Neuron (in vitro differentiated cells): ENCODE data around the gene MBNL1.

ENCODE experiments used
- H2AFZ ChIP-seq: one replicate; pipeline ENCODE4 v1.6.1; 2013; ENCODE audit warnings: low read depth, mild to moderate bottlenecking, inconsistent platforms, low read length, moderate library complexity
- H3K27me3 ChIP-seq: one replicate; pipeline ENCODE4 v1.6.1; 2013; ENCODE audit warnings: low read length; ENCODE audit not compliant: insufficient read depth
- H3K36me3 ChIP-seq: one replicate; pipeline ENCODE4 v1.6.1; 2013; ENCODE audit warnings: low read length; ENCODE audit not compliant: insufficient read depth
- H3K4me1 ChIP-seq: one replicate; pipeline ENCODE4 v1.6.1; 2013; ENCODE audit warnings: low read length; ENCODE audit not compliant: insufficient read depth
- H3K4me3 ChIP-seq: 2 replicates; pipeline ENCODE4 v1.5.1; 2013; ENCODE audit warnings: mild to moderate bottlenecking, low read length, moderate library complexity
- H3K9me3 ChIP-seq: one replicate; pipeline ENCODE4 v1.6.1; 2013; ENCODE audit warnings: low read length

MBNL1 gene

GRCh38 chr3:152381881-152382295 lies 113.2 kb downstream of the MBNL1 start:
- H3K4me3 ChIP-seq: no peak overlapping the region
- no peak overlapping the region for H2AFZ ChIP-seq
- H3K36me3 ChIP-seq: no peaks in the 10 kb centered on the region
- no peaks in the 10 kb centered on the region for H3K27me3 ChIP-seq
- H3K9me3 ChIP-seq: peaks cover 3% of the 10 kb centered on the region
- H3K4me1 ChIP-seq: peaks cover 10% of the 10 kb centered on the region

GRCh38 chr3:152382312-152383135 lies 113.8 kb downstream of the MBNL1 start:
- Histone ChIP-seq H3K36me3 (no peaks in the 10 kb centered on the region), H3K9me3 (peaks cover 3% of the 10 kb centered on the region), H3K4me3 (no peak overlapping the region), H2AFZ (no peak overlapping the region), H3K27me3 (no peaks in the 10 kb centered on the region), H3K4me1 (peaks cover 10% of the 10 kb centered on the region)

GRCh38 chr3:152383136-152383606 lies 114.4 kb downstream of the MBNL1 start:
- peaks cover 10% of the 10 kb centered on the region for H3K4me1 ChIP-seq
- no peaks in the 10 kb centered on the region for H3K27me3 ChIP-seq
- no peak overlapping the region for H3K4me3 ChIP-seq

GRCh38 chr3:152384412-152384811 lies 115.7 kb downstream of the MBNL1 start:
- Histone ChIP-seq H3K27me3 (no peaks in the 10 kb centered on the region), H2AFZ (no peak overlapping the region), H3K36me3 (no peaks in the 10 kb centered on the region), H3K9me3 (no peaks in the 10 kb centered on the region), H3K4me1 (peaks cover 10% of the 10 kb centered on the region), H3K4me3 (no peak overlapping the region)

More at GRCh38 chr3:152383136-152383606, 114.4 kb downstream of the MBNL1 start:
- no peaks in the 10 kb centered on the region for H3K36me3 ChIP-seq
- no peak overlapping the region for H2AFZ ChIP-seq
- H3K9me3 ChIP-seq: no peaks in the 10 kb centered on the region

- Histone ChIP-seq H3K4me3 (no peak overlapping the region), H2AFZ (no peak overlapping the region), H3K27me3 (no peaks in the 10 kb centered on the region), H3K4me1 (peaks cover 12% of the 10 kb centered on the region), H3K36me3 (no peaks in the 10 kb centered on the region), H3K9me3 (no peaks in the 10 kb centered on the region)
These were observed 117.0 kb downstream of the MBNL1 start for GRCh38 chr3:152385761-152386160.

GRCh38 chr3:152386208-152386607 lies 117.5 kb downstream of the MBNL1 start:
- Histone ChIP-seq H3K4me1 (peaks cover 17% of the 10 kb centered on the region), H3K27me3 (no peaks in the 10 kb centered on the region), H3K36me3 (no peaks in the 10 kb centered on the region), H3K9me3 (no peaks in the 10 kb centered on the region), H3K4me3 (no peak overlapping the region), H2AFZ (no peak overlapping the region)

- Histone ChIP-seq H3K36me3 (no peaks in the 10 kb centered on the region), H3K4me1 (peaks cover 27% of the 10 kb centered on the region), H2AFZ (no peak overlapping the region), H3K27me3 (no peaks in the 10 kb centered on the region), H3K9me3 (no peaks in the 10 kb centered on the region), H3K4me3 (no peak overlapping the region)
These were observed 119.9 kb downstream of the MBNL1 start for GRCh38 chr3:152388631-152389030.

- Histone ChIP-seq H3K36me3 (no peaks in the 10 kb centered on the region), H3K9me3 (no peaks in the 10 kb centered on the region), H3K4me3 (no peak overlapping the region), H3K4me1 (peaks cover 27% of the 10 kb centered on the region), H3K27me3 (no peaks in the 10 kb centered on the region), H2AFZ (no peak overlapping the region)
These were observed 120.7 kb downstream of the MBNL1 start for GRCh38 chr3:152389316-152389934.

- H3K9me3 ChIP-seq: no peaks in the 10 kb centered on the region
- H3K4me1 ChIP-seq: peaks cover 27% of the 10 kb centered on the region
- no peak overlapping the region for H3K4me3 ChIP-seq
- no peaks in the 10 kb centered on the region for H3K36me3 ChIP-seq
- H3K27me3 ChIP-seq: no peaks in the 10 kb centered on the region
- no peak overlapping the region for H2AFZ ChIP-seq
These were observed 121.9 kb downstream of the MBNL1 start for GRCh38 chr3:152390647-152391046.

- Histone ChIP-seq H3K36me3 (no peaks in the 10 kb centered on the region), H2AFZ (no peak overlapping the region), H3K27me3 (no peaks in the 10 kb centered on the region), H3K4me3 (no peak overlapping the region), H3K4me1 (peaks cover 27% of the 10 kb centered on the region), H3K9me3 (no peaks in the 10 kb centered on the region)
These were observed 122.9 kb downstream of the MBNL1 start for GRCh38 chr3:152391671-152392070.

- Histone ChIP-seq H3K4me1 (peaks cover 27% of the 10 kb centered on the region), H3K27me3 (no peaks in the 10 kb centered on the region), H2AFZ (no peak overlapping the region), H3K9me3 (no peaks in the 10 kb centered on the region), H3K4me3 (no peak overlapping the region), H3K36me3 (no peaks in the 10 kb centered on the region)
These were observed 123.6 kb downstream of the MBNL1 start for GRCh38 chr3:152392272-152392880.

- H3K36me3 ChIP-seq: no peaks in the 10 kb centered on the region
- no peaks in the 10 kb centered on the region for H3K9me3 ChIP-seq
- H2AFZ ChIP-seq: no peak overlapping the region
- no peaks in the 10 kb centered on the region for H3K27me3 ChIP-seq
- no peak overlapping the region for H3K4me3 ChIP-seq
- peaks cover 30% of the 10 kb centered on the region for H3K4me1 ChIP-seq
These were observed 125.5 kb downstream of the MBNL1 start for GRCh38 chr3:152394246-152394645.

- H3K4me3 ChIP-seq: no peak overlapping the region
- H3K36me3 ChIP-seq: no peaks in the 10 kb centered on the region
- no peak overlapping the region for H2AFZ ChIP-seq
- peaks cover 24% of the 10 kb centered on the region for H3K4me1 ChIP-seq
- H3K27me3 ChIP-seq: no peaks in the 10 kb centered on the region
- H3K9me3 ChIP-seq: no peaks in the 10 kb centered on the region
These were observed 127.0 kb downstream of the MBNL1 start for GRCh38 chr3:152395764-152396163.
